T-helper 1 cell treated with Interleukin-12 subunit alpha and Interleukin-12 subunit beta and Interleukin-4 antibody, amounts not matched to agents 30 ng/mL and 1 ng/mL, for 36 hours (primary cell): ENCODE measurements around the gene HAL. TPM values are rescaled to one million over a fixed set of nuclear protein-coding genes. Genes with fewer than 3 reads are reported as not detected.
"Not testable (repeated sequence)": the region's sequence is repeated elsewhere in the genome, so short reads cannot be mapped to it uniquely, and the experiment has no call there.

Experiments used
- intact Hi-C: fragments of 100-400 bp; cut with micrococcal nuclease; formaldehyde crosslinking; loops from one replicate; pipeline ENCODE4 v1.15.1; 2024
- total RNA-seq: library from RNA; stranded (reverse); gene quantifications from 2 replicates; pipeline ENCODE4 v1.2.3, GENCODE V29; 2022

Gene HAL
- total RNA-seq, 1 donor from 2014 or later, result 1.5 TPM

DNA sequence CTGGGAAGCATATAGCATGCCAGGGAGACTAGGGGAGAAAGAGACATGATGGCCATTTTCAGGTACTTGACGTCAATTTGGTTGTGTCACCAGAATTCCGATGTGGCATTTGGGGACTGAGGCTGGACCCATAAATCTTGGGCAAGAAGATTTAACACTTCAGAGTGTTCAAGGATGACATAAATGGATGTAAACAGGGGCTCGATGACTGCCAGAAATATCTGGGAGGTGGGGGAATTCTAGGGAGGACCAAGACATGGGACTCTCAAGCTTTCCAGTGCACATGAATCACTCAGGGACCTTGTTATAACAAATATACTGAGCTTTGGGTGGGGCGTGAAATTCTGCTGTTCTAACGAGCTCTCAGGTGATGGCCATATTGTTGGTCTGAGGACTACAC, 17.8 kb downstream of the HAL start:
- intact Hi-C loops, result no loop called here

GRCh38 chr12:95977764-95978305, 18.3 kb downstream of the HAL start:
- intact Hi-C loops, result no loop called here

GRCh38 chr12:95976416-95976832, 19.7 kb downstream of the HAL start:
- intact Hi-C loops, result no loop called here

- intact Hi-C loops, result no loop called here
These were observed 20.7 kb downstream of the HAL start for GRCh38 chr12:95975491-95975890.

DNA sequence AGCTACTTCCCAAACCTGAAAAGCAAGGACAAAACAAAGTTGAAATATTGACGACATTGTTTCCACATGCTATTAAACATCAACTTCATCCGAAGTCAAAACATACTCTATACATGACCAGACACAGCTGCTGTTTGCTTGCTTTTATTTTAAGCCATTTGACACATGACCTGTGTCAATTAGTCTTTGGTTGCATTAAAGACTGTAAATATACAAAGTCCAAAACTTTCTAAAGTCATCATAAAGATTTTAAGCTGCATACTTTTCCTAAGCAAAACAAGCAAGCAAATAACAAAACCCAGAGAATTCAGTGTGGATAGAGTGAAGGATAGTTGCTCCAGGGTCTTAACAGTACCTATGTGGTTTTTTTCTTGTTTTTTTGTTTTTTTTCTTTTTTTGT, 21.8 kb downstream of the HAL start:
- intact Hi-C loops, result no loop called here

- intact Hi-C loops, result no loop called here
These were observed 23.2 kb downstream of the HAL start for GRCh38 chr12:95972832-95973456.

- intact Hi-C loops, result no loop called here
These were observed 25.2 kb downstream of the HAL start for GRCh38 chr12:95970905-95971304.

GRCh38 chr12:95969116-95969515, 27.0 kb downstream of the HAL start:
- intact Hi-C loops, result not testable (repeated sequence)

- intact Hi-C loops, result no loop called here
These were observed 28.8 kb downstream of the HAL start for GRCh38 chr12:95967301-95967700.

- intact Hi-C loops, result no loop called here
These were observed 29.8 kb downstream of the HAL start for GRCh38 chr12:95966287-95966870.

DNA sequence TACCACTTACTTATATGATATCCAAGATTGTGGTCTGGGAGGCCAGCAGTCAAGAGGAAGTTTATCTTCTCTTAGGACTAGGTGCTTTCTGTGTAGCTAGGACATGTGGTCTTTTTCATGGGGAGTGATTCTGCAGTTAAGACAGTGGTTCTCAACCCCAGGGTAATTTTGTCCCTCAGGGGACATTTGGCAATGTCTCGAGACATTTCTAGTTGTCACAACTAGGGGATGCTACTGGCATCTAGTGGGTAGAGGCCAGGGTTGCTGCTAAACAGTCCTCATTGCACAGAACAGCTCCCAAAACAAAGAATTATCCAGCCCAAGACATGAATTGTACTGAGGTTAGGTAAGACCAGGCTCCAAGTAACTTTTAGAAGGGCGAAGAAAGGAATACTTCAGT, 33.0 kb downstream of the HAL start:
- intact Hi-C loops, result no loop called here

DNA sequence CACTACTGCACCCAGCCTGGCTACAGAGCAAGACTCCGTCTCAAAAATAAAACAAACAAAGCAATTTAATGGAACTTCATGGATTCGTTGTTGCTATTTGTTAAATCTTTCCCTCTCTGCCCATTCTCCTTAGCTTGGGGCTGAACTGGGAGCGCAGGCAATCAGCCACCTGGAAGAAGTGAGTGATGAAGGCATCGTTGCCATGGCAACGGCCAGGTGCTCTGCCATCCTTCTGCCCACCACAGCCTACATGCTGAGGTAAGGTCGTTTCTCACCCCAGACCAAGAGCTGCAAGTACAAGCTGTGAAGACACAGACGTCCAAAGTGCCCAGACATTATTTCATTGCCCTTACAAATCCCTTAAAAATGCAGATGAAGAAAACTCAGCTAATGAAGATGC, 33.9 kb downstream of the HAL start:
- intact Hi-C loops, result no loop called here

GRCh38 chr12:95960241-95960640, 35.9 kb downstream of the HAL start:
- intact Hi-C loops, result no loop called here

DNA sequence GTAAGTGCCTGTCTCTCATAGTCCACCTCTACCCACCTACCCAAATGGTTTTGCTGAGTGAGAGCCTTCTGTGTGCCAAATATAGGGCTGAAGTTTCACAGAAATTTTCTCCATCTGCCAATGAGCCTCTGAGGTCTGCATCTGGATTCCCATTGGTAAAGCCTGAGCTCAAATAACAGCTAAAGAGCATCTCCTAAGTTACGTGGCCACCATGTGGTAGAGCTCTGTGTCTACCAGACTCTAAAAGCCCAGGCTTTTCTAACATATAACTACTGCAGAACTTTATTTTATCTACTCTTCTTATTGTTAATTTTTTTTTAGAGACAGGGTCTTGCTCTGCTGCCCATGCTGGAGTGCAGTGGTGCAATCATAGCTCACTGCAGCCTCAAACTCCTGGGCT, 37.0 kb downstream of the HAL start:
- intact Hi-C loops, result loop anchor here (2.0 kb wide), 1 partner anchor 40 kb away; no protein-coding TSS in a partner anchor

- intact Hi-C loops, result no loop called here
These were observed 39.5 kb downstream of the HAL start for GRCh38 chr12:95956557-95957145.

DNA sequence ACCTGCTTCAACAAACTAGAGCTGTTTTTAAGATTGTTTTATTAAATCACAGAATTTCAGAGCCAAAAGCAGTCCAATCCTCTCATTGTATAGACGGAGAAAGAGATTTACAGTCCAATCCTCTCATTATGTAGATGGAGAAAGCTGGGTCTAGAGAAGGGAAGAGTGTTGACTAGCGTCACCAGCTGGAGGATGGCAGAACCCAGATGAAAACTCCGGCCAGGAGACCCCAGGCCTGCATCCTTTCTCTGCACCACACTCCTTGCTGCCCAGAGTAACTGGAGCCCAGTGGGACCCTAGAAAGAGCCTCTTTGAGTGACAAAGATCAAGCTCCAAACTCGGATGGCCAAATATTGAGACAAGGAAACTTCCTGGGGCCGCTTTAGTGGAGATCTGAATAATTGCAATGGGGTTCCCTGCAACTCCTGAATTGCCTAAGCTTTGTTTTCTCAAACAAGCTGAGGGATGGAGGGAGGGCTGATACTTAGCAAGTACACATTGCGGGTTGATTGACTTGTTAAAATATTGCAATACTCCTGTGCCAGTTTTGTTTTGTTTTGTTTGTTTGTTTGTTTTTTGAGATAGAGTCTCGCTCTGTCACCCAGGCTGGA, 40.5 kb downstream of the HAL start:
- intact Hi-C loops, result no loop called here

- intact Hi-C loops, result no loop called here
These were observed 43.1 kb downstream of the HAL start for GRCh38 chr12:95953000-95953399.

DNA sequence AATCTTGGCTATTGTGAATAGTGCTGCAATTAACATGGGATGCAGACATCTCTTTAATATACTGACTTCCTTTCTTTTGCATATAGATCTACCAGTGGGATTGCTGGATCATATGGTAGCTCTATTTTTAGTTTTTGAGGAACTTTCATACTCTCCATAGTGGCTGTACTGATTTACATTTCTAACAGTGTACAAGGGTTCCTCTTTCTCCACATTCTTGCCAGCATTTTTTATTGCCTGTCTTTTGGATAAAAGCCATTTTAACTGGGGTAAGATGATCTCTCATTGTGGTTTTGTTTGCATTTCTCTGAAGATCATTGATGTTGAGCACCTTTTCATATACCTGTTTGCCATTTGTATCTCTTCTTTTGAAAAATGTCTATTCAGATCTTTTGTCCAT, 44.6 kb downstream of the HAL start:
- intact Hi-C loops, result no loop called here

DNA sequence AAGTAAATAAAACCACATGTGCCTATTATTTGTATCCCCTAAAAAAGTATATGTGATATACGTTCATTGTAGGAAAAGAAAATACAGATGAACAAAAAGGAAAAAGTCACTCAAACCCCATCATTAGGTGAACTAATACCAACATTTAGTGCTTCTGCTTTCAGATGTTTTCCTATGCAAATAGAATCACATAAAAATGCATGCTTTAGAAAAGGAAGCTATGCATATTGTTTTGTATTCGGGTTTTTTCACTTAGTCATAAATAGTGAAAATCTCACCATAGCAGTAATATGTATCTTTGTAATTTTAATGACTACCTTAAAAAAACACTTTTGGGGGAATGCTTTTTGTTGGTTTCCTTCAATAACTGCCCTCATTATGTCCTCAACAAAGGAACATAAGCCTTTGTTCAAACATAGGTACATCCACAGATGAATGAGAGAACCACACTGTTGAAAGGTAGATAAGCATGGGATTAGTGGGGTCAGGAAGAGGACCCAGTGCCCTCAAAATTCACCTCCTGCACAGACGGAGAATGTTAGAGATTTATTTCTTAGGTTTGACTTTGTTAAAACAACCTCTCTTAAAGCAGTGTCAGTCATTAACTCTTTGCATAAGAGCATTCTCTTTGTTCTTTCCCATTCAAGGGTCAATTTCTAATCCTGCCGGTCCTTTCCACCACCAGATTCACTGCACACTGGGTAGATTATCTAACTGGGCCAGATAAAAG, 46.5 kb downstream of the HAL start:
- intact Hi-C loops, result loop anchor here (10.0 kb wide), 2 partner anchors 395 to 945 kb away; partner anchors contain the start of gene NDUFA12

DNA sequence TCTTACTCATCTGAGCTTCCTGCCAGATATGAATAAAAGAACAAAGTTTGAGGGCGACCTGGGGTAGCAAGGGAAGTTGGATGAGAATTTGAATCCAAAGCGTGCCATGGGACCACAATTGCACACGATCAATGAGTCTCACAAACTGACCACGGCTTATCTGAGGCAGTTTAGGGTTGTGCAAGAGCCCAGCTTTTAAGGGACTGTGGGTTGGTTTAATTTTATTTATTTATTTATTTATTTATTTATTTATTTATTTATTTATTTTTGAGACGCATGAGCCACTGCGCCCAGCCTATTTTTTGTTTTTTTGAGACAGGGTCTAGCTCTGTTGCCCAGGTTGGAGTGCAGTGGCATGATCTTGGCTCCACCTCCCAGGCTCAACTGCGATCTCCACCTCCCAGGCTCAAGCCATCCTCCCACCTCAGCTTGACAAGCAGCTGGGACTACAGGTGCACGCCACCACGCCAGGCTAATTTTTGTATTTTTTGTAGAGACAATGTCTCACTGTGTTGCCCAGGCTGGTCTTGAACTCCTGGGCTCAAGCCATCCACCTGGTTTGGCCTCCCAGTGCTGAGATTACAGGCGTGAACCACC, 51.9 kb downstream of the HAL start:
- intact Hi-C loops, result loop anchor here (5.0 to 10.0 kb wide), 4 partner anchors 253 to 939 kb away; partner anchors contain the start of genes NDUFA12 and NR2C1

DNA sequence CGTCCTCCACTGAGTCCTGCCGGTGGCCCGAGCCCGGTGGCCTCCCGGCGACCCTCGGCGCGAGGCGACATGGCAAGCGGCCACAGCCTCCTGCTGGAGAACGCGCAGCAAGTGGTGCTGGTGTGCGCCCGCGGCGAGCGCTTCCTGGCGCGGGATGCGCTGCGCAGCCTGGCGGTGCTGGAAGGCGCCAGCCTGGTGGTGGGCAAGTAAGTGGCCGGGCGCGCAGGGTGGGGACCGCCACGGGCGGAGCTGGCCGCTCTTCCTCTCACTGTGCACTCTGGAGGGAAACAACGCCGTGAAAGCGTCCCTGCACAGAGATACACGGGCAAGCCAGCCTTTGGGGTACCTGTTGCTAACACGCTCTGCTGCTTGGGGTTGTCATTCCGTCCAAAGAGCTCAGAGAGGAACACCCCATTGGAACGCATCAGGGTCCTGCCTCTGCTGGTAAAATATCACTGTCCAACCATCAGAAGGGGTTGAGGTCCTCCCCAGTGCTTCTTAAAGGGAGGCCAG, 52.8 kb downstream of the HAL start, which contains the start of gene AMDHD1:
AMDHD1 (plus strand) TSS at position 2 of the 513 bp plus-strand sequence; CDS start at position 70, 68 bp downstream.
- intact Hi-C loops, result loop anchor here (2.0 to 10.0 kb wide), 14 partner anchors 55 to 963 kb away; partner anchors contain the start of genes CDK17, CFAP54, FGD6 and LTA4H
